Measurements from ENCODE around the gene EIF1AD.

GRCh38 chr11:66011785-66012303 lies 9.9 kb upstream of the EIF1AD start, which contains the start of gene CST6:
- TF ChIP-seq, protein P1, sequence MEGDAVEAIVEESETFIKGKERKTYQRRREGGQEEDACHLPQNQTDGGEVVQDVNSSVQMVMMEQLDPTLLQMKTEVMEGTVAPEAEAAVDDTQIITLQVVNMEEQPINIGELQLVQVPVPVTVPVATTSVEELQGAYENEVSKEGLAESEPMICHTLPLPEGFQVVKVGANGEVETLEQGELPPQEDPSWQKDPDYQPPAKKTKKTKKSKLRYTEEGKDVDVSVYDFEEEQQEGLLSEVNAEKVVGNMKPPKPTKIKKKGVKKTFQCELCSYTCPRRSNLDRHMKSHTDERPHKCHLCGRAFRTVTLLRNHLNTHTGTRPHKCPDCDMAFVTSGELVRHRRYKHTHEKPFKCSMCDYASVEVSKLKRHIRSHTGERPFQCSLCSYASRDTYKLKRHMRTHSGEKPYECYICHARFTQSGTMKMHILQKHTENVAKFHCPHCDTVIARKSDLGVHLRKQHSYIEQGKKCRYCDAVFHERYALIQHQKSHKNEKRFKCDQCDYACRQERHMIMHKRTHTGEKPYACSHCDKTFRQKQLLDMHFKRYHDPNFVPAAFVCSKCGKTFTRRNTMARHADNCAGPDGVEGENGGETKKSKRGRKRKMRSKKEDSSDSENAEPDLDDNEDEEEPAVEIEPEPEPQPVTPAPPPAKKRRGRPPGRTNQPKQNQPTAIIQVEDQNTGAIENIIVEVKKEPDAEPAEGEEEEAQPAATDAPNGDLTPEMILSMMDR (IDR thresholded peaks at IDR 0.05), result no peak
- no peak for TF ChIP-seq POLR2A (IDR thresholded peaks at IDR 0.05; ENCODE audit: low read depth)
- TF ChIP-seq POLR2AphosphoS5 (IDR thresholded peaks at IDR 0.05), result no peak
- no peak for TF ChIP-seq EP300 (IDR thresholded peaks at IDR 0.05)
